Ectodermal cell (in vitro differentiated cells): Measurements from ENCODE around the gene NRARP.

ENCODE experiments used
- H3K27ac ChIP-seq: 2 replicates; pipeline ENCODE4 v1.7.0; 2013; ENCODE audit warnings: mild to moderate bottlenecking, low read depth, low read length; ENCODE audit not compliant: insufficient read depth, poor library complexity, severe bottlenecking
- H3K27me3 ChIP-seq: 2 replicates; pipeline ENCODE4 v1.7.0; 2013; ENCODE audit warnings: mild to moderate bottlenecking, low read length; ENCODE audit not compliant: insufficient read depth, control insufficient read depth, poor library complexity, severe bottlenecking
- H3K36me3 ChIP-seq: one replicate; pipeline ENCODE4 v1.7.0; 2013; ENCODE audit warnings: low read length; ENCODE audit not compliant: control insufficient read depth, insufficient read depth
- H3K4me1 ChIP-seq: one replicate; pipeline ENCODE4 v1.7.0; 2013; ENCODE audit warnings: low read length; ENCODE audit not compliant: control insufficient read depth, insufficient read depth
- H3K4me3 ChIP-seq: 2 replicates; pipeline ENCODE4 v1.7.0; 2013; ENCODE audit warnings: low read depth, low read length, control low read depth; ENCODE audit not compliant: insufficient read depth
- H3K9me3 ChIP-seq: 2 replicates; pipeline ENCODE4 v1.7.0; 2013; ENCODE audit warnings: mild to moderate bottlenecking, low read length, moderate library complexity; ENCODE audit not compliant: control insufficient read depth
- WGBS, 2 experiments: methylation state at CpG; one replicate each; pipeline ENCODE4 v1.1.7; 2013; ENCODE audit warnings: missing lambda C conversion rate in 2 of 2; 5-methylcytosine and 5-hydroxymethylcytosine counted together

Gene NRARP

GRCh38 chr9:137323531-137324331 is 21.7 kb upstream of the NRARP start:
- H3K36me3 ChIP-seq = no peaks in the 10 kb centered on the region
- no peak overlapping the region for H3K27ac ChIP-seq
- no peaks in the 10 kb centered on the region for H3K9me3 ChIP-seq
- WGBS, 2 experiments = 91 to 93% methylated on average over 37 of the region's 37 CpGs
- no peak overlapping the region for H3K4me3 ChIP-seq
- H3K27me3 ChIP-seq = no peaks in the 10 kb centered on the region
- H3K4me1 ChIP-seq = peaks cover 6% of the 10 kb centered on the region

- H3K27ac ChIP-seq = no peak overlapping the region
- H3K27me3 ChIP-seq = no peaks in the 10 kb centered on the region
- H3K4me1 ChIP-seq = peaks cover 9% of the 10 kb centered on the region
- no peaks in the 10 kb centered on the region for H3K36me3 ChIP-seq
- no peak overlapping the region for H3K4me3 ChIP-seq
- no peaks in the 10 kb centered on the region for H3K9me3 ChIP-seq
- WGBS, 2 experiments = 95% methylated on average over 22 of the region's 22 CpGs
Measured at GRCh38 chr9:137321726-137322361, 19.8 kb upstream of the NRARP start.

GRCh38 chr9:137320555-137321384 is 18.7 kb upstream of the NRARP start:
- H3K9me3 ChIP-seq = no peaks in the 10 kb centered on the region
- no peak overlapping the region for H3K27ac ChIP-seq
- peaks cover 5% of the 10 kb centered on the region for H3K27me3 ChIP-seq
- WGBS, 2 experiments = 47 to 48% methylated on average over 24 of the region's 24 CpGs
- H3K4me1 ChIP-seq = peaks cover 15% of the 10 kb centered on the region
- no peaks in the 10 kb centered on the region for H3K36me3 ChIP-seq
- no peak overlapping the region for H3K4me3 ChIP-seq

GRCh38 chr9:137319739-137320551 is 17.9 kb upstream of the NRARP start:
- Histone ChIP-seq H3K27me3 (peaks cover 5% of the 10 kb centered on the region), H3K27ac (no peak overlapping the region), H3K9me3 (no peaks in the 10 kb centered on the region), H3K4me3 (no peak overlapping the region), H3K36me3 (no peaks in the 10 kb centered on the region), H3K4me1 (peaks cover 23% of the 10 kb centered on the region)
- WGBS, 2 experiments = 93% methylated on average over 22 of the region's 22 CpGs

- Histone ChIP-seq H3K9me3 (no peaks in the 10 kb centered on the region), H3K27ac (no peak overlapping the region), H3K4me3 (no peak overlapping the region), H3K27me3 (peaks cover 5% of the 10 kb centered on the region), H3K4me1 (peaks cover 30% of the 10 kb centered on the region), H3K36me3 (no peaks in the 10 kb centered on the region)
- 73 to 76% methylated on average over 26 of the region's 26 CpGs for WGBS, 2 experiments
Measured at GRCh38 chr9:137319011-137319738, 17.1 kb upstream of the NRARP start.

GRCh38 chr9:137318602-137319001 is 16.5 kb upstream of the NRARP start:
- no peaks in the 10 kb centered on the region for H3K36me3 ChIP-seq
- no peaks in the 10 kb centered on the region for H3K9me3 ChIP-seq
- peaks cover 5% of the 10 kb centered on the region for H3K27me3 ChIP-seq
- peaks cover 36% of the 10 kb centered on the region for H3K4me1 ChIP-seq
- no peak overlapping the region for H3K27ac ChIP-seq
- H3K4me3 ChIP-seq = no peak overlapping the region
- 91% methylated on average over 18 of the region's 18 CpGs for WGBS, 2 experiments

- 91% methylated on average over 24 of the region's 24 CpGs for WGBS, 2 experiments
- Histone ChIP-seq H3K4me1 (peaks cover 36% of the 10 kb centered on the region), H3K36me3 (no peaks in the 10 kb centered on the region), H3K27ac (no peak overlapping the region), H3K4me3 (no peak overlapping the region), H3K9me3 (no peaks in the 10 kb centered on the region), H3K27me3 (peaks cover 5% of the 10 kb centered on the region)
Measured at GRCh38 chr9:137317718-137318511, 15.8 kb upstream of the NRARP start.

GRCh38 chr9:137317021-137317717 is 15.1 kb upstream of the NRARP start:
- Histone ChIP-seq H3K27ac (no peak overlapping the region), H3K4me3 (peak overlapping the region; percentile 6), H3K36me3 (no peaks in the 10 kb centered on the region), H3K27me3 (peaks cover 5% of the 10 kb centered on the region), H3K9me3 (no peaks in the 10 kb centered on the region), H3K4me1 (peaks cover 36% of the 10 kb centered on the region)
- WGBS, 2 experiments = 92 to 93% methylated on average over 19 of the region's 19 CpGs
